KMS-11 (cell line): ENCODE results near the gene KRT10.

Experiments used
- H2AFZ ChIP-seq: fragments of 200-600 bp; sonication (generic); 2 replicates; pipeline ENCODE4 v1.6.1; 2016; ENCODE audit warnings: antibody characterized with exemption, mixed run types, low read depth
- H3K27ac ChIP-seq: fragments of 200-600 bp; sonication (generic); 2 replicates; pipeline ENCODE4 v1.6.1; 2016; ENCODE audit warnings: mild to moderate bottlenecking, mixed run types
- H3K27me3 ChIP-seq: fragments of 200-600 bp; sonication (generic); 2 replicates; pipeline ENCODE4 v1.6.1; 2017; ENCODE audit warnings: mild to moderate bottlenecking, low read depth, mixed run types, moderate library complexity; ENCODE audit not compliant: insufficient read depth
- H3K36me3 ChIP-seq: fragments of 200-600 bp; sonication (generic); 2 replicates; pipeline ENCODE4 v1.6.1; 2017; ENCODE audit warnings: mild to moderate bottlenecking, mixed run types; ENCODE audit not compliant: insufficient read depth
- H3K4me1 ChIP-seq: fragments of 200-600 bp; sonication (generic); 2 replicates; pipeline ENCODE4 v1.6.1; 2016; ENCODE audit warnings: mild to moderate bottlenecking, low read depth, mixed run types; ENCODE audit not compliant: poor library complexity, severe bottlenecking
- H3K4me2 ChIP-seq: fragments of 200-600 bp; sonication (generic); 2 replicates; pipeline ENCODE4 v1.7.0; 2016; ENCODE audit warnings: mild to moderate bottlenecking, mixed run types
- H3K4me3 ChIP-seq: fragments of 200-600 bp; sonication (generic); IDR thresholded peaks from 2 replicates; pipeline ENCODE4 v1.6.1; 2017; ENCODE audit warnings: low read depth, low read length, mixed read lengths; ENCODE audit not compliant: insufficient read depth
- H3K79me2 ChIP-seq: fragments of 200-600 bp; sonication (generic); 2 replicates; pipeline ENCODE4 v1.6.1; 2016; ENCODE audit warnings: low read depth, mixed run types; ENCODE audit not compliant: insufficient read depth
- H3K9ac ChIP-seq: fragments of 200-600 bp; sonication (generic); 2 replicates; pipeline ENCODE4 v1.6.1; 2016; ENCODE audit warnings: mild to moderate bottlenecking, mixed run types
- H4K20me1 ChIP-seq: fragments of 200-600 bp; sonication (generic); 2 replicates; pipeline ENCODE4 v1.6.1; 2016; ENCODE audit warnings: mild to moderate bottlenecking, mixed run types; ENCODE audit not compliant: insufficient read depth
- TF ChIP-seq, protein P1 (sequence below): fragments of 200-600 bp; sonication (generic); conservative IDR thresholded peaks from 2 replicates; pipeline ENCODE4 v1.6.1; 2017; ENCODE audit warnings: low read depth, mild to moderate bottlenecking, antibody characterized with exemption, low read length, moderate library complexity, mixed read lengths

The KRT10 gene

GRCh38 chr17:40800381-40800780 is 22.0 kb downstream of the KRT10 start:
- Histone ChIP-seq H3K27ac (no peak overlapping the region), H4K20me1 (no peaks in the 10 kb centered on the region), H3K27me3 (no peaks in the 10 kb centered on the region), H3K4me2 (no peak overlapping the region), H3K79me2 (no peaks in the 10 kb centered on the region), H3K36me3 (no peaks in the 10 kb centered on the region), H3K9ac (no peak overlapping the region), H2AFZ (no peak overlapping the region), H3K4me3 (no peak overlapping the region), H3K4me1 (peaks cover 3% of the 10 kb centered on the region)
- TF ChIP-seq, protein P1, sequence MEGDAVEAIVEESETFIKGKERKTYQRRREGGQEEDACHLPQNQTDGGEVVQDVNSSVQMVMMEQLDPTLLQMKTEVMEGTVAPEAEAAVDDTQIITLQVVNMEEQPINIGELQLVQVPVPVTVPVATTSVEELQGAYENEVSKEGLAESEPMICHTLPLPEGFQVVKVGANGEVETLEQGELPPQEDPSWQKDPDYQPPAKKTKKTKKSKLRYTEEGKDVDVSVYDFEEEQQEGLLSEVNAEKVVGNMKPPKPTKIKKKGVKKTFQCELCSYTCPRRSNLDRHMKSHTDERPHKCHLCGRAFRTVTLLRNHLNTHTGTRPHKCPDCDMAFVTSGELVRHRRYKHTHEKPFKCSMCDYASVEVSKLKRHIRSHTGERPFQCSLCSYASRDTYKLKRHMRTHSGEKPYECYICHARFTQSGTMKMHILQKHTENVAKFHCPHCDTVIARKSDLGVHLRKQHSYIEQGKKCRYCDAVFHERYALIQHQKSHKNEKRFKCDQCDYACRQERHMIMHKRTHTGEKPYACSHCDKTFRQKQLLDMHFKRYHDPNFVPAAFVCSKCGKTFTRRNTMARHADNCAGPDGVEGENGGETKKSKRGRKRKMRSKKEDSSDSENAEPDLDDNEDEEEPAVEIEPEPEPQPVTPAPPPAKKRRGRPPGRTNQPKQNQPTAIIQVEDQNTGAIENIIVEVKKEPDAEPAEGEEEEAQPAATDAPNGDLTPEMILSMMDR: no peak

- no peaks in the 10 kb centered on the region for H3K36me3 ChIP-seq
- no peaks in the 10 kb centered on the region for H4K20me1 ChIP-seq
- H3K27ac ChIP-seq: no peak within 1 kb of the TSS
- no peak within 1 kb of the TSS for H2AFZ ChIP-seq
- TF ChIP-seq, protein P1: no peak
- no peak within 1 kb of the TSS for H3K4me2 ChIP-seq
- no peak within 1 kb of the TSS for H3K9ac ChIP-seq
- no peaks in the 10 kb centered on the region for H3K79me2 ChIP-seq
- H3K4me1 ChIP-seq: peaks cover 3% of the 10 kb centered on the region
- H3K27me3 ChIP-seq: no peaks in the 10 kb centered on the region
- no peak within 1 kb of the TSS for H3K4me3 ChIP-seq
These were observed 22.6 kb downstream of the KRT10 start, which contains the start of gene KRT28 for GRCh38 chr17:40799859-40800258. Gene KRT28, minus strand, starts transcription at chr17:40799959. Its CDS starts 66 bp downstream, at chr17:40799893.

- Histone ChIP-seq H3K79me2 (no peaks in the 10 kb centered on the region), H3K4me1 (no peaks in the 10 kb centered on the region), H3K4me2 (no peak overlapping the region), H2AFZ (no peak overlapping the region), H3K9ac (no peak overlapping the region), H4K20me1 (no peaks in the 10 kb centered on the region), H3K27ac (no peak overlapping the region), H3K4me3 (no peak overlapping the region), H3K36me3 (no peaks in the 10 kb centered on the region), H3K27me3 (no peaks in the 10 kb centered on the region)
- TF ChIP-seq, protein P1: no peak
These were observed 25.6 kb downstream of the KRT10 start for GRCh38 chr17:40796846-40797245.

- Histone ChIP-seq H2AFZ (no peak overlapping the region), H3K9ac (no peak overlapping the region), H3K4me2 (no peak overlapping the region), H3K36me3 (no peaks in the 10 kb centered on the region), H3K79me2 (no peaks in the 10 kb centered on the region), H3K27ac (no peak overlapping the region), H3K4me3 (no peak overlapping the region), H3K4me1 (no peaks in the 10 kb centered on the region), H4K20me1 (no peaks in the 10 kb centered on the region), H3K27me3 (no peaks in the 10 kb centered on the region)
- TF ChIP-seq, protein P1: no peak
These were observed 27.3 kb downstream of the KRT10 start for GRCh38 chr17:40795019-40795667.
